ENCODE data around the gene F7. TPM values are rescaled to one million over a fixed set of nuclear protein-coding genes. Genes with fewer than 3 reads are reported as not detected.

The F7 gene
- total RNA-seq, 2 experiments from 2014 or later: not detected

DNA sequence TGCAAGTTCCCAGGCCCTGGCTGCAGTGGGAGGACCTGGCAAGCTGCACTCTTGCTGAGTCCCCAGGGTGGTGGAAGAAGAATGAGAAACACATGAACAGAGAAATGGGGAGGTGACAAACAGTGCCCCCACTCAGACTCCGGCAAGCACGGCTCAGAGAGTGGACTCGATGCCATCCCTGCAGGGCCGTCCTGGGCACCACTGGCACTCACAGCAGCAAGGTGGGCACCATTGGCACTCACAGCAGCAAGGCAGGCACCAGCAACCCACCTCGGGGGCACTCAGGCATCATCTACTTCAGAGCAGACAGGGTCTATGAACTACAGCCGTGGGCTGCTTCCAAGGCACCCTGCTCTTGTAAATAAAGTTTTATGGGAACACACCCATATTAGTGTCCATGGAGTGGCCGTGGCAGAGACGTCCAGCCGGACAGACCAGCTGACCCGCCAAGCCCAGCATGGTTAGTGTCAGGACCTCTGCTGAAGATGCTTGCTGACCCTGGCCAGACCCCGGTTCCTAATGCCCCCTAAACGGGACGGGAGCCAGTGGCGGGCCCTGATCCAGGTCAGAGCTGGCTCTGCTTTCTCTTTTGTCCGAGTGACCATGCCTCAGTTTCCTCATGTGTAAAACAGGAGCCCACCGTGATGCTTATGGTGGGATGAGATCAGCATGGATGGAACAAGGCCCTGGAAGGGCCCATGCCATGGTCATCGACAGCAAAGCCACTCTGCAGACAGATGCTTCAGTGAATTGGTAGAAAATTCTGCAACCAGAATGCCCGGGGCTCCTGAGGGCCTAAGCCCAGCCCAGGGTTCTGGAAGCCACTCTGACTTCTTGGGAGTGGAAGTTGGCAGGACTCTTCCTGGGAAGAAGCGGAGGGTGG lies 14.9 kb downstream of the F7 start:
- no peaks in the 10 kb centered on the region for H3K36me3 Mint-ChIP-seq (ENCODE audit: low read depth)
- ATAC-seq (no peak), DNase-seq (no peak)
- H3K4me1 Mint-ChIP-seq (ENCODE audit: low read depth): no peaks in the 10 kb centered on the region
- ChIA-PET CTCF (no interaction called here), POLR2A (no interaction called here)
- no peaks in the 10 kb centered on the region for H3K9me3 Mint-ChIP-seq (ENCODE audit: insufficient read depth)
- H3K27ac Mint-ChIP-seq: no peak overlapping the region
- no peaks in the 10 kb centered on the region for H3K27me3 Mint-ChIP-seq (ENCODE audit: low read depth)
- H3K4me3 Mint-ChIP-seq: no peak overlapping the region

DNA sequence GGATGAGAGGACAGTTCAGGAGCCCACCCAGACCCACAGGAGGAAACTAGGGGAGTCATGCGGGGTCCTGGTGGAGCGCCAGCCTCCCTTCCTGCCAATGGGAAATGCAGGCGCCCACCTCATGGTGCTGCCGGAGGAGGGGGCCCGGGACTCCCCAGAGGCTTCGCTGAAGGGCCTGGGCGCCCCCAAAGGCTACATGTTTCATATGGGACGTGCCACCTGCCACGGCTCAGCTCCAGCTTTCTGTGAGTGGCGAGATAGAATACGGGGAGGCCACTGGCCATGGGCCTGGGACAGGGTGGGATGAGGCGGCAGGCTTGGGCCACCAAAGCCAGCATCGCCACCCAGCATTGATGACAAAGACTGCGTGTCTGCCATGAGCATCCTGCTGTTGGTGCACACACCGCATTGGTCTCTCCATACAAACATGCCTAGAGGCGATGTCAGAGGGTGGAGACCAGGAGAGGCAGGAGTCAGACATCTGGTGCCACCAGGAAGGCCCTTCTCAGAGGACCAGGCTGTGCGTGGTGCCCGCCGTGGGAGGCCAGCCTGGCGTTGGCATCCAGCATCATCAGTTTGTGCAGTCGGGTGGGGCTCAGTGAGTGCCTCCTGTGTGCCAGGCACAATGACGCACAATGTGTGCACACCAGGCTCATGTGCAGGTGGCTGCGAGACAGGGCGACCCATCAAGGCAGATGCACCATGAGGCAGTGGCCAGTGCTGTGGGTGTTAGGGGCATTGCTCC lies 15.8 kb downstream of the F7 start:
- DNase-seq (no peak), ATAC-seq (no peak)
- Mint-ChIP-seq H3K4me3 (no peak overlapping the region), H3K27ac (no peak overlapping the region), H3K4me1 (ENCODE audit: low read depth) (no peaks in the 10 kb centered on the region), H3K27me3 (ENCODE audit: low read depth) (no peaks in the 10 kb centered on the region), H3K9me3 (ENCODE audit: insufficient read depth) (no peaks in the 10 kb centered on the region), H3K36me3 (ENCODE audit: low read depth) (no peaks in the 10 kb centered on the region)
- POLR2A ChIA-PET: no interaction called here
- CTCF ChIA-PET: no interaction called here

DNA sequence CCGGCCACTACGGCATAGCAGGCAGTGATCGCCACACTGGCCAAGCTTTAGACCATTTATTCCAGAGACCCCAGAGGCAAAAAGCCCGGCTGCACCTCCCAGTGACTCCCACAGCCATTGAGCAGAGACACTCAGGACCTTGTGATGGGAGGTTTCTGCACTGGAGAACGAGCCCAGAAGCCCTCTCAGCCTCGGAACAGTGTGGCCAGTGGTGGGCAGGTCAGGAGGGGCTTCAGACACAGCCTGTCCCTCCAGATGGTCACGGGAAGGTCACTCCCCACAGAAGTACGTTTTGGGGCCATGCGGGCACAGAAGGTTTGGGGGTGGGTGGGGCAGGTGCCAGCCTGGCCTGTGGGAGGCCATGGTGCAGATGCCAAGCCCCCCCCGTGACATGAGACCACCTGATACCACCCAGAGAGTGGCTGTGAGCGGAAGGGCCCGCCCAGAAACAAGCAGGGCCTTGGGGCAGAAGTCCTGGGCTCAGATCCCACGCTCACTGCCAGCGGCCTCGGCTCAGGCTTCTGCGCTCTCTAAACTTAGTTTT lies 16.4 kb downstream of the F7 start:
- Mint-ChIP-seq H3K36me3 (ENCODE audit: low read depth) (no peaks in the 10 kb centered on the region), H3K4me1 (ENCODE audit: low read depth) (no peaks in the 10 kb centered on the region), H3K27ac (no peak overlapping the region), H3K4me3 (no peak overlapping the region), H3K9me3 (ENCODE audit: insufficient read depth) (no peaks in the 10 kb centered on the region), H3K27me3 (ENCODE audit: low read depth) (peaks cover 2% of the 10 kb centered on the region)
- DNase-seq: no peak
- ATAC-seq: no peak
- ChIA-PET POLR2A (no interaction called here), CTCF (no interaction called here)

DNA sequence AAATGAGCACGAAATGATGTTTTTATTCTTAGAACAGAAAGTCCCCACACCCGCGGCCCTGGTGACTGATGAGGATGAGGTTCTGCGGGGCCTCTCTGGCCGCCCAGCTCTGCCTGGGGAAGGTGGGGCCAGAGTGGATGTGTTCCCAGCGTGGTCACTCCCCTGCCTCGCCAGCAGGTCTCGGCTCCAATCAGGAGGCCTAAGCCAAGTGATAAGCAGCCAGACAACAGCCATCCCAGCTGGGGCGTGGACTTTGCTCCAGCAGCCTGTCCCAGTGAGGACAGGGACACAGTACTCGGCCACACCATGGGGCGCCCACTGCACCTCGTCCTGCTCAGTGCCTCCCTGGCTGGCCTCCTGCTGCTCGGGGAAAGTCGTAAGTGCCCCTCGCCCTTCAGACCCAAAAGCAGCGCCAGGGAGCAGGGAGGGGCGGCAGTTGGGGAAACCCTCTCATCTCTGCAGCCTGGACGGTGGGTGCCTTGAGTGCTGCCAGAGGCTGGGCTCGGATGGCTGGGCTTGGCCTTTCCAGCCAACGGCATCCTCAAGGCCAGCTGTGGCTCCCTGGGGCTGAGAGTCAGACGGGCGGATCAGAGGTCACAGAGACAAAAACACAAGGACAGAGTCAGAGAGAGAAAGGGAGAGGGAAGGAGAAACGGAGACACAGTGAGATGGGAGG lies 17.1 kb downstream of the F7 start, which contains the start of gene F10:
Gene F10 (plus strand): TSS at position 250 of the 676 bp plus-strand sequence. CDS start 57 bp downstream, at position 307.
- no peak for ATAC-seq
- CTCF ChIA-PET: no interaction called here
- Mint-ChIP-seq H3K4me3 (no peak within 1 kb of the TSS), H3K9me3 (ENCODE audit: insufficient read depth) (no peaks in the 10 kb centered on the region), H3K4me1 (ENCODE audit: low read depth) (no peaks in the 10 kb centered on the region), H3K27me3 (ENCODE audit: low read depth) (peaks cover 7% of the 10 kb centered on the region), H3K36me3 (ENCODE audit: low read depth) (no peaks in the 10 kb centered on the region), H3K27ac (no peak within 1 kb of the TSS)
- no peak for DNase-seq
- POLR2A ChIA-PET: no interaction called here

DNA sequence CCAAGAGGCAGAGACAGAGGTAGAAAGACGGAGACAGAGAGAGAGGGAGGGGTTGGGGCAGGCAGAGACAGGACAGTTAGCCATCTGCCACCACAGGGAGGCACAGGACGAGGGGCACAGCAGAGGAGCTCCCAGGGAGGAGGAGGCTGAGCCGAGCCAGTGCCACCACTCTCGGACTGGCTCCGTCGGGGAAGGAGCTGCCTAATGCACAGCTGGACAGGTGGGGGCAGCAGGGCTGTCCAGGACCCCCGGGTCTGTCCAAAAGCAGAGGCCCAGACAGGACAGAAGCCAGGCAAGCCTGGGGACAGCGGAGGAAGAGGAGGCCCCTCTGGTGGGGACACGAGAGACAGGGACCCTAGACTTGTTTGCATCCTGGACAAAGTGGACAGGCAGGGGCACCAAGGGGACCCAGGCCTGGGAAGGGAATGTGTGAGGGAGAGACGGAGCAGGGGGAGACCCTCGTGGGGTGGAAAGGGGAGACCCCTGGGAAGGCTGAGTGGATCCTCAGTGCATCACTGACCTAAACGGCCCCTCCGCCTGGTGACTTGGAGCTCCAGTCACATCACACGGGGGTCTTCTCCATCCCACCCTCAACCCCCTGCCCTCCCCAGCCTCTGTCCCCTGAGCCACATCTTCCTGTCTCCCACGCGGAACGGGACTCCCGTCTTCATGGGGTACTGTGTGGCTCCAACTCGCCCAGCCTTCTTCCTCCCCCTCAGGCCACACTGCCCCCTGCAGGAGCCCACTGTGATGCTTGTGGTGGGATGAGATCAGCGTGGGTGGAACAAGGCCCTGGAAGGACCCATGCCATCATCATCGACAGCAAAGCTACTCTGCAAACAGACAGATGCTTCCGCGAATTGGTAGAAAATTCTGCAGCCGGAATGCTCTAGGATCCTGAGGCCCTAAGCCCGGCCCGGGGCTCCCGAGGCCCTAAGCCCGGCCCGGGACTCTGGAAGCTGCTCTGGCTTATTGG lies 17.9 kb downstream of the F7 start:
- ATAC-seq (no peak), DNase-seq (no peak)
- H3K27me3 Mint-ChIP-seq (ENCODE audit: low read depth): peaks cover 11% of the 10 kb centered on the region
- H3K27ac Mint-ChIP-seq: no peak overlapping the region
- ChIA-PET CTCF (no interaction called here), POLR2A (interaction anchor here (0.7 kb wide), 1 partner anchor 12 kb away, joined by 3 read pairs; no protein-coding TSS in a partner anchor)
- no peaks in the 10 kb centered on the region for H3K4me1 Mint-ChIP-seq (ENCODE audit: low read depth)
- no peaks in the 10 kb centered on the region for H3K9me3 Mint-ChIP-seq (ENCODE audit: insufficient read depth)
- H3K36me3 Mint-ChIP-seq (ENCODE audit: low read depth): no peaks in the 10 kb centered on the region
- H3K4me3 Mint-ChIP-seq: no peak overlapping the region

DNA sequence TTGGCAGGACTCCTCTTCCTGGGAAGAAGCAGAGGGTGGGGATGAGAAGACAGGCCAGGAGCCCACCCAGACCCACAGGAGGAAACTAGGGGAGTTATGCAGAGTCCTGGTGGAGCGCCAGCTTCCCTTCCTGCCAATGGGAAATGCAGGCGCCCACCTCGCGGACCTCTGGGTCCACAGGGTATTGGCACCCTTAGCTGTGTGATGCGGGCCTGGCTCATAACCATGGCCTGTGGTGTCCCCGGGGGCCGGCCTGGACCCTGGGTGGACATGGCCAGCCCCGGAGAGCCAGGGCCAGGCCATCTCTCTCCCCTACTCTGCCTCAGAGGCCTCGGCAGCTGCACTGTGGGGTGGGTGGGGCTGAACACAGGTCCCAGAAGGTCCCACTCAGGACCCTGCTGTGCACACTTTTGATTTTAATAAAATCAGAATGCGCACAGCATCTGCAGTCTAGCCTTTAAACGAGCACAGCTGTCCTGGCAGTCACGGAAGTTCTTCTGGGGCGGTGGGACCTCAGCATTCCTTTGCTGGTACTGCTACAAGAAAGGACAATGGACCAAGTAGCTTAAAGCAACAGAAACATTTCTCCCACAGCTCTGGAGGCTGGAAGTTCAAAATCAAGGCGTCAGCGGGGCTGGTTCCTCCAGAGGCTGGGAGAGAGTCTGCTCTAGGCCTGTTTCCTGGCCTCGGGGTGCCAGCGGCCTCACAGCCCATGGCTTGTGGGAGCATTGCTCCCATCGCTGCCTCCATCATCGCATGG lies 18.8 kb downstream of the F7 start:
- H3K4me3 Mint-ChIP-seq: no peak overlapping the region
- DNase-seq: no peak
- peaks cover 17% of the 10 kb centered on the region for H3K27me3 Mint-ChIP-seq (ENCODE audit: low read depth)
- no peak overlapping the region for H3K27ac Mint-ChIP-seq
- no peaks in the 10 kb centered on the region for H3K36me3 Mint-ChIP-seq (ENCODE audit: low read depth)
- CTCF ChIA-PET: no interaction called here
- no peaks in the 10 kb centered on the region for H3K4me1 Mint-ChIP-seq (ENCODE audit: low read depth)
- ATAC-seq: no peak
- H3K9me3 Mint-ChIP-seq (ENCODE audit: insufficient read depth): peaks cover 5% of the 10 kb centered on the region
- POLR2A ChIA-PET: no interaction called here

DNA sequence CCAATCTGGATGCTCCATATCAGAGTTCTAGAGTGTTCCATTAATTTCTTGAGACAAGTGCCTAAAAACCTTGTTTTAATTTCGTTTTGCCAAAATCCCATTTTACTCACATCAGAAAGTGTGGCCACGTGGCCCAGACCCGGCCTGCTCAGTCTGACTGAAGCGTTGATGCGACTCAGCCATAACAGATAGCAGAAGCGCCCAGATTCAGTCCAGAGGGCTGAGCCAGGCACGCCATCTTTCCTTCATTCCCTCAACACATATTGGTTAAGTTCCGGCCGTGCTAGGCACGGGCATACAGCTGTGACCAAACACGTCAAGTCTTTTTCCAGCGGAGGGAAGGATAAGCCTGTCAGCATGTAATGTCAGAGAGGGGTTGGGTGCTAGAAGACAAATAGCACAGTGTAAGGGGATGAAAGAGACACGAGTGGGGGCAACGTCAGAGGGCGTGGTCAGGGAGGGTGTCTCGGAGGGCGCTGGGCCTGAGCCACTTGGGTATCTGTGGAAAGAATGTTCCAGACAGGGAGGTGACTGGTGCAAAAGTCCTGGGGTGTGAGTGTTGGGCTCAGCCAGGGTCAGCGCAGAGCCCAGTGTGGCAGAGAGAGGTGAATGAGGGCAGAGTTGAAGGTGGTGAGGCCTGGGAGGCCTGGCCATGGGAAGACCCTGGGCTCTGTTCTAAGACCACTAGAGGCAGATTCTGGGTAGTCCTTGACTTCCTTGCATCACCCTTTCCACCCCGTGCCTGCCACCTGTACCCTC lies 20.1 kb downstream of the F7 start:
- POLR2A ChIA-PET: no interaction called here
- DNase-seq: no peak
- H3K36me3 Mint-ChIP-seq (ENCODE audit: low read depth): no peaks in the 10 kb centered on the region
- peaks cover 5% of the 10 kb centered on the region for H3K9me3 Mint-ChIP-seq (ENCODE audit: insufficient read depth)
- no peak for ATAC-seq
- CTCF ChIA-PET: no interaction called here
- H3K4me3 Mint-ChIP-seq: no peak overlapping the region
- H3K27ac Mint-ChIP-seq: no peak overlapping the region
- peaks cover 22% of the 10 kb centered on the region for H3K27me3 Mint-ChIP-seq (ENCODE audit: low read depth)
- no peaks in the 10 kb centered on the region for H3K4me1 Mint-ChIP-seq (ENCODE audit: low read depth)

DNA sequence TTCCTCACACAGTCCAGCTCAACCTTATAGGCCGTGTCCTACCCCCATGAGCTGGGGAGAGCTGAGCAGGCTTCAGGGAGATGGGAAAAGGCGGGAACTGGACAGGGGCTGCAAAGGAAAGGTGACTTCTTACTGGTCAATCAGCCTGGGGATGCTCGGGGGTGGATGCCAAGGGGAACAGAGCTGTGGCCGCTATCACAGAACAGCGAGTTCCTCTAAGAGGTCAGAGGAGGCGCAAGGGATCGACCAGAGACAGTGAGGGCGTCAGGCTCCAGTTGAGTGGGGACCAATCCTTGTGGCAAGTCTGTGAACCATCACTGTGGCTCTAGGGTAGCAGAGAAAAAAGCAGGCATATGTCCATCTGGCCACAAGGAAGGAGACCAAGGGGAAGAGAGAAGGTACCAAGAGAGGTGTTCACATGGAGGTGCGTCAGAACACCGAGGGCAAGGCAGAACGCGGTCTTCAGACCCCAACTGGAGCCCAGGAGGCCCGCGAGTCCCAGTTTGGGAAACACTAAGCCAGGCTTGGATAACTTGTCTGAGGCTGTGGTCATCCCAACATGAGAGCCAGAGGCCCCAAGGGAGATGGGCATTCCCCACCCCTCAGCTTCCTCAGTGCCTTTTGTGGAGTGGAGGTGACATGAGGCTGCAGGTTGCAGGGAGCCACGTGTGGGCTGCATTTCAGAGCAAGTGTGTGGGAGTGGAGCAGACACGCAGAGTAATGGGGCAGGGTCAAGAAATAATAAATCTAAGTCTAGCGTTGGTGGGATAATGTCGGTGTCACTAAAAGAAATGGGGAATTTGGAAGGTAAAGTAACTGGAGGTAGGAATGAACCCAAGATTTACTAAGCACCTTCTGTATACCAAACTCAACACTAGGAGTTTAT lies 20.9 kb downstream of the F7 start:
- peaks cover 5% of the 10 kb centered on the region for H3K9me3 Mint-ChIP-seq (ENCODE audit: insufficient read depth)
- no peaks in the 10 kb centered on the region for H3K4me1 Mint-ChIP-seq (ENCODE audit: low read depth)
- DNase-seq: no peak
- no peak for ATAC-seq
- no peak overlapping the region for H3K4me3 Mint-ChIP-seq
- ChIA-PET CTCF (no interaction called here), POLR2A (no interaction called here)
- peaks cover 31% of the 10 kb centered on the region for H3K27me3 Mint-ChIP-seq (ENCODE audit: low read depth)
- H3K36me3 Mint-ChIP-seq (ENCODE audit: low read depth): no peaks in the 10 kb centered on the region
- no peak overlapping the region for H3K27ac Mint-ChIP-seq

DNA sequence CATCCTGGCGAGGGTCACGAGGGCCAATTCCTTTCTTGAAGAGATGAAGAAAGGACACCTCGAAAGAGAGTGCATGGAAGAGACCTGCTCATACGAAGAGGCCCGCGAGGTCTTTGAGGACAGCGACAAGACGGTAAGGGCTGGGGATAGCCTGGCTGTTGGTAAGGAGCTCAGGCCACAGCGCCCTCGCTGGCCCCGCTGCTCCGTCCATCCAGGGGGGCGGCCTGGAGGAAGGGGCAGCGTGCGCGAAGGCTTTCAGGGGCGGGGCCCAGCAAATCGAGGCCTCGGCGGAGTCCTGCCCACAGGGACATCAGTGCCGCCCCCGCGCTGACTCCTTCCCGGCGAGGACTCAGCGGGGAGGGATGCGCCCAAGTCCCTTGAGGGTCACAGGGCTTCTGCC lies 23.9 kb downstream of the F7 start:
- peaks cover 44% of the 10 kb centered on the region for H3K27me3 Mint-ChIP-seq (ENCODE audit: low read depth)
- no peaks in the 10 kb centered on the region for H3K36me3 Mint-ChIP-seq (ENCODE audit: low read depth)
- no peaks in the 10 kb centered on the region for H3K4me1 Mint-ChIP-seq (ENCODE audit: low read depth)
- H3K27ac Mint-ChIP-seq: no peak overlapping the region
- ChIA-PET POLR2A (no interaction called here), CTCF (no interaction called here)
- H3K4me3 Mint-ChIP-seq: no peak overlapping the region
- no peak for ATAC-seq
- H3K9me3 Mint-ChIP-seq (ENCODE audit: insufficient read depth): peaks cover 5% of the 10 kb centered on the region
- no peak for DNase-seq
